Esophagus muscularis mucosa (tissue), 4 donors: ENCODE data around the gene ATRX. TPM values are rescaled to one million over a fixed set of nuclear protein-coding genes. Genes with fewer than 3 reads are reported as not detected.

ENCODE experiments used
- DNase-seq: peaks from one replicate; pipeline ENCODE4 v3.0.0-alpha.2; 2017; ENCODE audit errors: extremely low spot score
- H3K27ac ChIP-seq, 4 donors: fragments of 200-600 bp; sonication (generic); replicated peaks in 1 of 4; 1 replicate in 3 of 4; 2 replicates in 1 of 4; pipeline ENCODE4 v1.5.1; 2016 to 2019; ENCODE audit warnings: mild to moderate bottlenecking in 1 of 4
- H3K27me3 ChIP-seq, 4 donors: fragments of 200-600 bp; sonication (generic); one replicate each; pipeline versions ENCODE4 v1.5.1 to v1.6.0; 2016 to 2019
- H3K36me3 ChIP-seq, 4 donors: fragments of 200-600 bp; sonication (generic); one replicate each; pipeline ENCODE4 v1.5.1; 2016 to 2019
- H3K4me1 ChIP-seq, 4 donors: fragments of 200-600 bp; sonication (generic); one replicate each; pipeline ENCODE4 v1.5.1; 2016 to 2019
- H3K4me3 ChIP-seq, 4 donors: fragments of 200-600 bp; sonication (generic); 1 replicate in 2 of 4; 2 replicates in 2 of 4; pipeline ENCODE4 v1.5.1; 2016 to 2019; ENCODE audit warnings: mild to moderate bottlenecking in 4 of 4, moderate library complexity in 1 of 4
- H3K9me3 ChIP-seq, 4 donors: fragments of 200-600 bp; sonication (generic); 1 replicate in 3 of 4; 2 replicates in 1 of 4; pipeline ENCODE4 v1.5.1; 2016 to 2019
- EP300 ChIP-seq: sonication (generic); formaldehyde crosslinking; IDR thresholded peaks from one replicate; pipeline ENCODE4 v1.6.1; 2017; ENCODE audit warnings: antibody characterized with exemption
- POLR2A ChIP-seq: fragments of 450-650 bp; IDR thresholded peaks from one replicate; pipeline ENCODE4 v1.6.1; 2017; ENCODE audit warnings: antibody characterized with exemption, moderate library complexity, mild to moderate bottlenecking, low read depth
- POLR2AphosphoS5 ChIP-seq, 2 donors: sonication (generic); formaldehyde crosslinking; IDR thresholded peaks; one replicate each; pipeline ENCODE4 v1.6.1; 2017; ENCODE audit warnings: antibody characterized with exemption in 2 of 2
- WGBS: methylation state at CpG from one replicate; pipeline ENCODE4 v1.1.5; 2018; 5-methylcytosine and 5-hydroxymethylcytosine counted together
- intact Hi-C: fragments of 100-400 bp; cut with DNase I; formaldehyde crosslinking; loops from one replicate; pipeline ENCODE4 v1.15.1; 2023
- small RNA-seq, 3 donors: library from RNA; depleted of rRNA; stranded (forward); fragments of <200 nt; gene quantifications; one replicate each; pipeline ENCODE3, GENCODE V24; 2016
- total RNA-seq, 4 donors: library from RNA; depleted of rRNA; stranded (reverse); fragments of >200 nt; gene quantifications; one replicate each; pipeline versions ENCODE4 v1.1.0 to v1.2.1, GENCODE V29; 2016
- TF ChIP-seq, protein P1 (sequence below), 3 experiments: fragments of 200-600 bp in 2 of 3; fragments of 450-650 bp in 1 of 3; sonication (generic) in 2 of 3; IDR thresholded peaks; one replicate each; pipeline ENCODE4 v1.5.1; 2017 to 2019; ENCODE audit warnings: antibody characterized with exemption in 3 of 3, mild to moderate bottlenecking in 2 of 3, moderate library complexity in 1 of 3

ATRX gene
- total RNA-seq, 4 donors from 2014 or later: 71.1 to 105 (median 95.8) TPM

DNA sequence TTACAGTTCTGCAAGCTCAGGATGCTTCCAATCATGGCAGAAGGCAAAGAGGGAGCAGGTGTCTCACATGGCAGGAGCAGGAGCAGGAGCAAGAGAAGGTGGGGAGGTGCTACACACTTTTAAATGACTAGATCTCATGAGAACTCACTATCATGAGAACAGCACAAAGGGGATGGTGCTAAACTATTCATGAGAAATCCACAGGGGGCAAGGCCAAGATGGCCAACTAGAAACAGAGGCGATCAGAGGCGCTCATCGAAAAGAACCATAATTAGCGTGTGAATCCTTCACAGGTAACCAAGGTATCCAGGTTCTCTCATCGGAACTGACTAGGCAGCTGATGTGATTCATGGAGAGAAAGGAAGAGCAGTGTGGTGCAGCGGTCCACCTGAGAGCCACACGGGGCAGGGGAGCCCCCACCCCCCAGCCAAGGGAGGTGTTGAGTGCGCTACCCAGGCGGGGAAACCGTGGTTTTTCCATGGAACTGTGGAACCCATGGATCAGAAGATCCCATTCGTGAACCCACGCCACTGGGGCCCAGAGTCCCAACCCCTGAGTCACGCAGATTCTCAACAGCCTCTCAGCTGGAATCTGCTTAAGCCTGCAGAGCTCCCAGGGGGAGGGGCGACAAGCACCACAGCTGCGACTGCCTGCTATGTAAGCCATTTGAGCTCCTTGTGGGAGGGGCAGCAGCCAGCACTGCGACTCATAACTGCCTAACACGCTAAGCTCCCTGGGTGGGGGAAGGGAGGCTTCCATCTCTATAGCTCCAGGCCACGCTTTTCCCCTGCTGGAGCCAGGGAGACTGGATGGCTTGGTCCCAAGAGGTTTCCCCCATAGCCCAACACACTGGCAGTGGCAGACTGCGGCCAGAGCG, 292.1 kb downstream of the ATRX start:
- no peak overlapping the region for H3K27ac ChIP-seq
- H3K4me1 ChIP-seq: no peaks in the 10 kb centered on the region
- 61% methylated on average over 19 of the region's 20 CpGs for WGBS
- no peaks in the 10 kb centered on the region for H3K27me3 ChIP-seq
- H3K36me3 ChIP-seq: no peaks in the 10 kb centered on the region
- H3K4me3 ChIP-seq: no peak overlapping the region
- H3K9me3 ChIP-seq: no peaks in the 10 kb centered on the region
- intact Hi-C loops: no loop called here
- TF ChIP-seq EP300 (no peak), POLR2AphosphoS5 (IDR thresholded peaks at IDR 0.05) (no peak), POLR2A (no peak)
- TF ChIP-seq, protein P1, sequence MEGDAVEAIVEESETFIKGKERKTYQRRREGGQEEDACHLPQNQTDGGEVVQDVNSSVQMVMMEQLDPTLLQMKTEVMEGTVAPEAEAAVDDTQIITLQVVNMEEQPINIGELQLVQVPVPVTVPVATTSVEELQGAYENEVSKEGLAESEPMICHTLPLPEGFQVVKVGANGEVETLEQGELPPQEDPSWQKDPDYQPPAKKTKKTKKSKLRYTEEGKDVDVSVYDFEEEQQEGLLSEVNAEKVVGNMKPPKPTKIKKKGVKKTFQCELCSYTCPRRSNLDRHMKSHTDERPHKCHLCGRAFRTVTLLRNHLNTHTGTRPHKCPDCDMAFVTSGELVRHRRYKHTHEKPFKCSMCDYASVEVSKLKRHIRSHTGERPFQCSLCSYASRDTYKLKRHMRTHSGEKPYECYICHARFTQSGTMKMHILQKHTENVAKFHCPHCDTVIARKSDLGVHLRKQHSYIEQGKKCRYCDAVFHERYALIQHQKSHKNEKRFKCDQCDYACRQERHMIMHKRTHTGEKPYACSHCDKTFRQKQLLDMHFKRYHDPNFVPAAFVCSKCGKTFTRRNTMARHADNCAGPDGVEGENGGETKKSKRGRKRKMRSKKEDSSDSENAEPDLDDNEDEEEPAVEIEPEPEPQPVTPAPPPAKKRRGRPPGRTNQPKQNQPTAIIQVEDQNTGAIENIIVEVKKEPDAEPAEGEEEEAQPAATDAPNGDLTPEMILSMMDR (IDR thresholded peaks at IDR 0.05): no peak
- no peak for DNase-seq

DNA sequence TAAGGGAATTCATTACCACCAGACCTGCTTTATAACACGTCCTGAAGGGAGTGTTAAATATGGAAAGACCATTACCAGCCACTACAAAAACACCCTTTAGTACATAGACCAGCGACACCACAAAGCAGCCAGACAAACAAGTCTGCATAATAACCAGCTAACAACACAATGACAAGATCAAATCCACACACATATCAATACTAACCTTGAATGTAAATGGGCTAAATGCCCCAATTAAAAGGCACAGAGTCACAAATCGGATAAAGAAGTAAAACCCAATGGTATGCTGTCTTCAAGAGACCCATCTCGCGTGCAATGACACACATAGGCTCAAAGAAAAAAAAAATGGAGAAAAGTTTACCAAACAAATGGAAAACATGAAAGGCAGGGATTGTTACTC, 302.0 kb downstream of the ATRX start:
- no peak for DNase-seq
- H3K27ac ChIP-seq: no peak overlapping the region
- TF ChIP-seq POLR2A: no peak
- no peak for TF ChIP-seq EP300
- TF ChIP-seq, protein P1 (IDR thresholded peaks at IDR 0.05): no peak
- TF ChIP-seq POLR2AphosphoS5 (IDR thresholded peaks at IDR 0.05): no peak
- H3K36me3 ChIP-seq: no peaks in the 10 kb centered on the region
- WGBS: 71% methylated on average over 5 of the region's 5 CpGs
- H3K4me3 ChIP-seq: no peak overlapping the region
- no peaks in the 10 kb centered on the region for H3K27me3 ChIP-seq
- intact Hi-C loops: no loop called here
- peaks cover 0 to 8% (median 0%) of the 10 kb centered on the region in 4 donors for H3K9me3 ChIP-seq
- H3K4me1 ChIP-seq: no peaks in the 10 kb centered on the region

DNA sequence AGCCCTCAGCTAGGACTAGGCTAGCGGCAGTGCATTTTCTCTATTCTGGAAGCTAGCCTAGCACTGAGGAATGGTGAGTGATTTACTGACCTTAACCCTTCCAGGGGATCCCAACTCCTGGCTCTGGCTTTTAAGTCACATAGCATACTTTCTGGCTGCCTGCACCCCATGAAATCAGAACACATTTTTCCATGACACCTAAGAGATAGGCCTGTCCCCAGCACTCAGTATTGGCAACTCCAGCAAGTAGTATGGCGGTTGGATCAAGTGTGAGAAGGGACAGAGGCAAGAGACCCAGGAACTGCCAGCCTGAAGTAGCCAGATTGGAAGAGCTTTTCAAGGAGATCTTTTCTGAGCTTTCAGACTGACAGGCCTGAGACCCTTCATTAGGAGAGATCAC, 330.6 kb downstream of the ATRX start:
- DNase-seq: no peak
- Histone ChIP-seq H3K27me3 (no peaks in the 10 kb centered on the region), H3K27ac (no peak overlapping the region), H3K4me1 (no peaks in the 10 kb centered on the region), H3K36me3 (no peaks in the 10 kb centered on the region), H3K4me3 (no peak overlapping the region), H3K9me3 (no peaks in the 10 kb centered on the region)
- WGBS: 83% methylated on average over 2 of the region's 2 CpGs
- intact Hi-C loops: no loop called here
- TF ChIP-seq EP300 (no peak), POLR2A (no peak), POLR2AphosphoS5 (IDR thresholded peaks at IDR 0.05) (no peak)

Small RNA genes lying within 50 kb of the gene (small RNA-seq; reads per million reads assigned to genes)
- gene FABP5P15: 0 reads per million in 3 donors

Other genes with a start within 250 kb of the ATRX start
- gene MAGT1, start 109.2 kb upstream of the ATRX start, total RNA-seq: 10 to 100 TPM; 20.8 to 33.0 (median 26.8) TPM
- 1,000 to 10,000 TPM in 1 of 4 donors, 100 to 1,000 TPM in 3; 247 to 1,033 (median 401) TPM for gene COX7B, start 113.3 kb upstream of the ATRX start, total RNA-seq
- 10 to 100 TPM; 10.7 to 14.1 (median 12.8) TPM for gene ATP7A, start 124.5 kb upstream of the ATRX start, total RNA-seq
- not detected for gene PGAM4, start 183.4 kb upstream of the ATRX start, total RNA-seq